ENCODE results near the gene TOR4A. TPM values are rescaled to one million over a fixed set of nuclear protein-coding genes. Genes with fewer than 3 reads are reported as not detected.

Gene TOR4A
- total RNA-seq, 1 donor from 2014 or later = 1.5 TPM

- TF ChIP-seq CTCF (IDR thresholded peaks at IDR 0.05; ENCODE audit: partially characterized antibody, unreplicated experiment) = no peak
- Mint-ChIP-seq H3K27me3 (ENCODE audit: unreplicated experiment) (no peaks in the 10 kb centered on the region), H3K36me3 (ENCODE audit: unreplicated experiment) (no peaks in the 10 kb centered on the region), H3K4me1 (ENCODE audit: low read depth, unreplicated experiment) (peaks cover 1% of the 10 kb centered on the region), H3K27ac (ENCODE audit: unreplicated experiment) (no peak overlapping the region), H3K4me3 (ENCODE audit: unreplicated experiment) (no peak overlapping the region), H3K9me3 (ENCODE audit: unreplicated experiment) (no peaks in the 10 kb centered on the region)
- DNase-seq = no peak
These were observed 45.0 kb upstream of the TOR4A start for GRCh38 chr9:137232510-137232909.

GRCh38 chr9:137233143-137233980 is 44.2 kb upstream of the TOR4A start:
- no peak overlapping the region for H3K27ac Mint-ChIP-seq (ENCODE audit: unreplicated experiment)
- no peak for TF ChIP-seq CTCF (IDR thresholded peaks at IDR 0.05; ENCODE audit: partially characterized antibody, unreplicated experiment)
- H3K4me1 Mint-ChIP-seq (ENCODE audit: low read depth, unreplicated experiment) = peaks cover 2% of the 10 kb centered on the region
- DNase-seq = no peak
- H3K27me3 Mint-ChIP-seq (ENCODE audit: unreplicated experiment) = no peaks in the 10 kb centered on the region
- H3K9me3 Mint-ChIP-seq (ENCODE audit: unreplicated experiment) = peaks cover 1% of the 10 kb centered on the region
- no peak overlapping the region for H3K4me3 Mint-ChIP-seq (ENCODE audit: unreplicated experiment)
- no peaks in the 10 kb centered on the region for H3K36me3 Mint-ChIP-seq (ENCODE audit: unreplicated experiment)

- Mint-ChIP-seq H3K9me3 (ENCODE audit: unreplicated experiment) (peaks cover 4% of the 10 kb centered on the region), H3K27me3 (ENCODE audit: unreplicated experiment) (no peaks in the 10 kb centered on the region), H3K4me3 (ENCODE audit: unreplicated experiment) (no peak overlapping the region), H3K4me1 (ENCODE audit: low read depth, unreplicated experiment) (peaks cover 8% of the 10 kb centered on the region), H3K27ac (ENCODE audit: unreplicated experiment) (no peak overlapping the region), H3K36me3 (ENCODE audit: unreplicated experiment) (no peaks in the 10 kb centered on the region)
- TF ChIP-seq CTCF (IDR thresholded peaks at IDR 0.05; ENCODE audit: partially characterized antibody, unreplicated experiment) = no peak
- no peak for DNase-seq
These were observed 43.4 kb upstream of the TOR4A start for GRCh38 chr9:137234055-137234697.

GRCh38 chr9:137234758-137235423 is 42.6 kb upstream of the TOR4A start:
- Mint-ChIP-seq H3K27ac (ENCODE audit: unreplicated experiment) (no peak overlapping the region), H3K36me3 (ENCODE audit: unreplicated experiment) (no peaks in the 10 kb centered on the region), H3K4me1 (ENCODE audit: low read depth, unreplicated experiment) (peaks cover 9% of the 10 kb centered on the region), H3K4me3 (ENCODE audit: unreplicated experiment) (no peak overlapping the region), H3K9me3 (ENCODE audit: unreplicated experiment) (peaks cover 5% of the 10 kb centered on the region), H3K27me3 (ENCODE audit: unreplicated experiment) (peaks cover 3% of the 10 kb centered on the region)
- no peak for DNase-seq
- TF ChIP-seq CTCF (IDR thresholded peaks at IDR 0.05; ENCODE audit: partially characterized antibody, unreplicated experiment) = no peak

Measured in glutamatergic neuron (in vitro differentiated cells).